GM18520 (cell line): ENCODE measurements around the gene GRK5.

Source experiments
- ATAC-seq: cut with Tn5 transposase; IDR thresholded peaks from one replicate; pipeline ENCODE4 v1.9.1; 2021; ENCODE audit not compliant: unreplicated experiment

Gene GRK5

GRCh38 chr10:119337223-119337622, 129.9 kb downstream of the GRK5 start:
- no peak for ATAC-seq

- ATAC-seq: no peak
These were observed 130.5 kb downstream of the GRK5 start for GRCh38 chr10:119337796-119338432.

GRCh38 chr10:119339109-119339508, 131.7 kb downstream of the GRK5 start:
- no peak for ATAC-seq

GRCh38 chr10:119340893-119341458, 133.6 kb downstream of the GRK5 start:
- ATAC-seq: no peak

- no peak for ATAC-seq
These were observed 134.3 kb downstream of the GRK5 start for GRCh38 chr10:119341459-119342301.

- no peak for ATAC-seq
These were observed 135.0 kb downstream of the GRK5 start for GRCh38 chr10:119342335-119342734.

- no peak for ATAC-seq
These were observed 135.7 kb downstream of the GRK5 start for GRCh38 chr10:119343011-119343601.

- no peak for ATAC-seq
These were observed 137.0 kb downstream of the GRK5 start for GRCh38 chr10:119344381-119344780.

GRCh38 chr10:119346095-119346832, 138.9 kb downstream of the GRK5 start:
- ATAC-seq: no peak

GRCh38 chr10:119347181-119347974, 140.0 kb downstream of the GRK5 start:
- no peak for ATAC-seq

- ATAC-seq: no peak
These were observed 140.7 kb downstream of the GRK5 start for GRCh38 chr10:119348106-119348505.

- no peak for ATAC-seq
These were observed 141.3 kb downstream of the GRK5 start for GRCh38 chr10:119348516-119349240.

- ATAC-seq: no peak
These were observed 142.0 kb downstream of the GRK5 start for GRCh38 chr10:119349341-119349740.

GRCh38 chr10:119349937-119350501, 142.6 kb downstream of the GRK5 start:
- ATAC-seq: no peak

- no peak for ATAC-seq
These were observed 143.2 kb downstream of the GRK5 start for GRCh38 chr10:119350502-119351097.

- no peak for ATAC-seq
These were observed 143.8 kb downstream of the GRK5 start for GRCh38 chr10:119351189-119351588.

GRCh38 chr10:119352042-119352441, 144.7 kb downstream of the GRK5 start:
- ATAC-seq: no peak

- ATAC-seq: no peak
These were observed 145.4 kb downstream of the GRK5 start for GRCh38 chr10:119352807-119353206.

GRCh38 chr10:119353421-119353820, 146.1 kb downstream of the GRK5 start:
- ATAC-seq: no peak
